ENCODE results near the gene IL4R. TPM values are rescaled to one million over a fixed set of nuclear protein-coding genes. Genes with fewer than 3 reads are reported as not detected.

The IL4R gene
- total and polyA plus RNA-seq, 3 donors from 2014 or later: 41.4 to 70.7 (median 68.6) TPM

DNA sequence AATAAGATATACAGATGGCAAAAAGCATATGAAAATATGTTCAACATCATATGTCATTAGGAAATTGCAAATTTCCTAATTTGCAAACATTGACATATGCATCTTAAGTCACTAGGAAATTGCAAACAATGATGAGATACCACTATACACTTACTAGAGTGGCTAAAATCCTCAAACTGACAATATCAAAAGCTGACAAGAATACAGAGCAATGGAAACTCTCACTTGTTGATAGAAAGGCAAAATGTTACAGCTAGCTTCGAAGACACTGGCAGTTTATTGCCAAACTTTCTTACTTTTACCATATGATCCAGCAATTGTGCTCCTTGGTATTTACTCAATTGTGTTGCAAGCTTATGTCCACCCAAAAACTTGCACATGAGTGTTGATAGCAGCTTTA, 5.0 kb upstream of the IL4R start:
- DNase-seq: no peak
- Histone ChIP-seq H3K27ac (no peak overlapping the region), H3K4me3 (no peak overlapping the region), H3K9me3 (no peaks in the 10 kb centered on the region), H3K27me3 (no peaks in the 10 kb centered on the region), H3K4me1 (peaks cover 13% of the 10 kb centered on the region), H3K36me3 (ENCODE audit: low read depth, missing control alignments) (no peaks in the 10 kb centered on the region)
- WGBS, 2 donors: 73 to 100% methylated on average over 1 of the region's 1 CpG
- intact Hi-C loops (cut with DNase I; ENCODE audit: low total_unique reads): no loop called here
- TF ChIP-seq, protein P1, sequence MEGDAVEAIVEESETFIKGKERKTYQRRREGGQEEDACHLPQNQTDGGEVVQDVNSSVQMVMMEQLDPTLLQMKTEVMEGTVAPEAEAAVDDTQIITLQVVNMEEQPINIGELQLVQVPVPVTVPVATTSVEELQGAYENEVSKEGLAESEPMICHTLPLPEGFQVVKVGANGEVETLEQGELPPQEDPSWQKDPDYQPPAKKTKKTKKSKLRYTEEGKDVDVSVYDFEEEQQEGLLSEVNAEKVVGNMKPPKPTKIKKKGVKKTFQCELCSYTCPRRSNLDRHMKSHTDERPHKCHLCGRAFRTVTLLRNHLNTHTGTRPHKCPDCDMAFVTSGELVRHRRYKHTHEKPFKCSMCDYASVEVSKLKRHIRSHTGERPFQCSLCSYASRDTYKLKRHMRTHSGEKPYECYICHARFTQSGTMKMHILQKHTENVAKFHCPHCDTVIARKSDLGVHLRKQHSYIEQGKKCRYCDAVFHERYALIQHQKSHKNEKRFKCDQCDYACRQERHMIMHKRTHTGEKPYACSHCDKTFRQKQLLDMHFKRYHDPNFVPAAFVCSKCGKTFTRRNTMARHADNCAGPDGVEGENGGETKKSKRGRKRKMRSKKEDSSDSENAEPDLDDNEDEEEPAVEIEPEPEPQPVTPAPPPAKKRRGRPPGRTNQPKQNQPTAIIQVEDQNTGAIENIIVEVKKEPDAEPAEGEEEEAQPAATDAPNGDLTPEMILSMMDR (IDR thresholded peaks at IDR 0.05): no peak
- no peak for TF ChIP-seq POLR2A (IDR thresholded peaks at IDR 0.05)

DNA sequence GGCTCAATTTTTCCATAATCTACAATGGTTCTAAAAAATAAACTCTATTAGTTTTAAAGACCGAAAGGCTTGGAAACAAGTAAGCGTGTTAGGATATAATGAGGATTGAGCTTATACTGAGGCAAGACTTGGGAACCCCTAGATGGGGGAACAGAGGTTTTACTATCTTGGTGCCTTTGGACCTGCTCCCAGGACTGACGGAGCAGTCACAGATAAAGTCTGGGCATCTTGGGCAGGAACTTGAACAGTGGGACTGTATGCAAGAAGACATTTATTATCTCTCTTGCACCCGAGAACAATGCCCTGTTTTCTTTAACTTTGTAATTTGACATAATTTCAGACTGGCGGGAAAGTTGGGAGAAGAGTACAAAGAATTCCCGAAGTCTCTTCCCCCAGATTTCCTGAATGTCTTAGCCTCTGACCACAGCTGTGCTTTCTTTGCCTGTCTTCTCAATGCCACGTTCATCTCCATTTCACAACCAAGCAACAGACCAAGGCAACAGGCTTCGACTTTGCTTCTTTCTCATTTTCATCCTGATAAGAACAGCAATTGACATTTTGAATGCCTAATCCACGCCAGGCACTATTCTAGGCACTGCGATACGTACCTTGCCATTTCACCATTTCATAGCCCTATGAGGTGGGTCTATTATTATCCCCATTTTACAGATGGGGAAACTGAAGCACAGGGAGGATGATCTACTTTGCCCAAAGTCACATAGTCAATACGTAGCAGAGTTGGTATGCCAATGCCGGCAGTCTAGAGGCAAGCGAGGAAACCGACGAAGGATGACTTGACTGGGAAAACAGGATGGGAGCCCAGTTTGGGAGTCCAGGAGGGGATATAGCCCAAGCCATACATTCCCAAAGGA, 3.0 kb upstream of the IL4R start:
- no peak for TF ChIP-seq POLR2A (IDR thresholded peaks at IDR 0.05)
- TF ChIP-seq, protein P1 (IDR thresholded peaks at IDR 0.05): no peak
- intact Hi-C loops (cut with DNase I; ENCODE audit: low total_unique reads): no loop called here
- H3K27me3 ChIP-seq: no peaks in the 10 kb centered on the region
- DNase-seq: peak; percentile 81
- H3K27ac ChIP-seq: peak overlapping the region in 1 of 2 donors; percentile 39
- no peak overlapping the region for H3K4me3 ChIP-seq
- no peaks in the 10 kb centered on the region for H3K36me3 ChIP-seq (ENCODE audit: low read depth, missing control alignments)
- peaks cover 17% of the 10 kb centered on the region for H3K4me1 ChIP-seq
- H3K9me3 ChIP-seq: no peaks in the 10 kb centered on the region
- 44 to 59% methylated on average over 16 of the region's 16 CpGs for WGBS, 2 donors

DNA sequence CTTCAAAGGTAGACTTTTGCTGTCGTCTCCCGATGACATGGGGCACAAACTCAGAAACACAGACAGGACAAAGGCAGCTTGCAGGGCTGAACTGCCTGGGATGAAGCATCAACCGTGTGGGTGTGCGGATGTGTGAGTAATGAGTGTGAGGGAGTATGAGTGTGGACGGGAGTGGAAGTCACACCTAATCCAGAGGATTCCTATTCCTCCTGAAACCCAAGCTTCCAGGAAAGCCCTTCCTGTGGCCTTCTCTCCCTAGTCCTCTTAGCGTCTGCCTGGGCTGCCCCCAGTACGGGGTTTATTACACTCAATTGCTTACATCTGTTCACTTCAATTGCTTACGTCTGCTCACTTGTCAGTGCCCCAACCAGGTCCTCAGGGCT, 2.3 kb upstream of the IL4R start:
- DNase-seq: no peak
- no peaks in the 10 kb centered on the region for H3K36me3 ChIP-seq (ENCODE audit: low read depth, missing control alignments)
- peaks cover 24% of the 10 kb centered on the region for H3K4me1 ChIP-seq
- H3K4me3 ChIP-seq: no peak overlapping the region
- intact Hi-C loops (cut with DNase I; ENCODE audit: low total_unique reads): no loop called here
- H3K9me3 ChIP-seq: no peaks in the 10 kb centered on the region
- no peak for TF ChIP-seq POLR2A (IDR thresholded peaks at IDR 0.05)
- TF ChIP-seq, protein P1 (IDR thresholded peaks at IDR 0.05): no peak
- 52% methylated on average over 8 of the region's 8 CpGs for WGBS, 2 donors
- H3K27me3 ChIP-seq: no peaks in the 10 kb centered on the region
- H3K27ac ChIP-seq: peak overlapping the region in 1 of 2 donors; percentile 39

DNA sequence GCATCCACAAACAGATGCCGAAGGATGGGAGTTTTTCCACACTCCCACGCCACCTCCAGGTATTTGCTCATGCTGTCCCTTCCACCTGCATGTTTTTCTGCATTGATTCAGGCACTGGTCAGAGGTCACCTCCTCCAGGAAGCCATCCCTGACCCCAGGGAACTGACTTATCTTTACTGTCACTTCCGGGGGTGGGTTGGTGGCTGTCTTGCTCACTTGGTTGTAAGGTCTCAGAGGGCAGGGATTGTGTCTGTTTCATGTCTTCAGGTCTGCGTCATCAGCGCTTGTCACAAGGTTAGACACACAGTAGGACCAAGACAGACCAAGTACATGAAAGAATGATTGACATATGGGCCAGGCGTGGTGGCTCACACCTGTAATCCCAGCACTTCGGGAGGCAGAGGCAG, 1.9 kb upstream of the IL4R start:
- intact Hi-C loops (cut with DNase I; ENCODE audit: low total_unique reads): no loop called here
- H3K36me3 ChIP-seq (ENCODE audit: low read depth, missing control alignments): no peaks in the 10 kb centered on the region
- no peaks in the 10 kb centered on the region for H3K27me3 ChIP-seq
- H3K27ac ChIP-seq: peak overlapping the region; percentile 39 to 91
- no peak for TF ChIP-seq POLR2A (IDR thresholded peaks at IDR 0.05)
- TF ChIP-seq, protein P1 (IDR thresholded peaks at IDR 0.05): no peak
- no peak overlapping the region for H3K4me3 ChIP-seq
- no peak for DNase-seq
- no peaks in the 10 kb centered on the region for H3K9me3 ChIP-seq
- 70 to 80% methylated on average over 7 of the region's 7 CpGs for WGBS, 2 donors
- peaks cover 26% of the 10 kb centered on the region for H3K4me1 ChIP-seq

Data from testis (tissue), 3 donors.